Natural killer cell (primary cell): ENCODE results near the gene AOAH. TPM values are rescaled to one million over a fixed set of nuclear protein-coding genes. Genes with fewer than 3 reads are reported as not detected.
A peak's percentile ranks its signal among the peaks of the same experiment; 100 is the strongest.

ENCODE experiments used
- ATAC-seq, 3 donors: fragments of 150-1000 bp in 2 of 3; fragments of 200-7000 bp in 1 of 3; cut with Tn5 transposase; 1 replicate in 1 of 3; 2 replicates in 2 of 3; pipeline ENCODE4 v1.10.0; 2021; ENCODE audit warnings: mild to moderate bottlenecking in 2 of 3, moderate library complexity in 2 of 3
- DNase-seq, 2 donors: peaks; one replicate each; pipeline versions ENCODE4 v3.0.0 to v3.0.0-alpha.2; 2013 to 2021; ENCODE audit warnings: mixed read lengths in 1 of 2
- H3K27ac ChIP-seq: one replicate; pipeline ENCODE4 v1.5.1; 2013; ENCODE audit warnings: mild to moderate bottlenecking, low read length
- H3K27me3 ChIP-seq: one replicate; pipeline ENCODE4 v1.6.1; 2013; ENCODE audit warnings: low read length; ENCODE audit not compliant: control insufficient read depth, insufficient read depth
- H3K36me3 ChIP-seq: one replicate; pipeline ENCODE4 v1.6.1; 2013; ENCODE audit warnings: low read length; ENCODE audit not compliant: control insufficient read depth, insufficient read depth
- H3K4me1 ChIP-seq: one replicate; pipeline ENCODE4 v1.6.1; 2013; ENCODE audit warnings: low read length; ENCODE audit not compliant: control insufficient read depth, insufficient read depth
- H3K4me3 ChIP-seq: one replicate; pipeline ENCODE4 v1.5.1; 2013; ENCODE audit warnings: low read length
- H3K9me3 ChIP-seq: one replicate; pipeline ENCODE4 v1.6.1; 2013; ENCODE audit warnings: low read length; ENCODE audit not compliant: control insufficient read depth, insufficient read depth
- H3K27ac Mint-ChIP-seq, 2 donors: one replicate each; pipeline ENCODE4 v1.8.0; 2022; ENCODE audit warnings: mild to moderate bottlenecking in 2 of 2, mixed read lengths in 2 of 2, moderate library complexity in 1 of 2
- H3K27me3 Mint-ChIP-seq, 2 donors: one replicate each; pipeline ENCODE4 v1.8.0; 2022; ENCODE audit warnings: low read depth in 2 of 2, mixed read lengths in 2 of 2
- H3K36me3 Mint-ChIP-seq: one replicate; pipeline ENCODE4 v1.8.0; 2022; ENCODE audit warnings: mixed read lengths
- H3K4me1 Mint-ChIP-seq, 2 donors: one replicate each; pipeline ENCODE4 v1.8.0; 2022; ENCODE audit warnings: mixed read lengths in 2 of 2
- H3K4me3 Mint-ChIP-seq: one replicate; pipeline ENCODE4 v1.8.0; 2022; ENCODE audit warnings: mild to moderate bottlenecking, moderate library complexity, mixed read lengths
- H3K9me3 Mint-ChIP-seq, 2 donors: one replicate each; pipeline ENCODE4 v1.8.0; 2022; ENCODE audit warnings: mixed read lengths in 2 of 2
- CTCF ChIP-seq: fragments of 200-600 bp; IDR thresholded peaks from one replicate; pipeline ENCODE4 v1.8.0; 2022; ENCODE audit warnings: antibody characterized with exemption
- WGBS: methylation state at CpG from one replicate; pipeline ENCODE4 v1.1.7; 2013; ENCODE audit warnings: missing lambda C conversion rate; ENCODE audit not compliant: insufficient coverage; 5-methylcytosine and 5-hydroxymethylcytosine counted together
- intact Hi-C: fragments of 100-400 bp; cut with micrococcal nuclease; formaldehyde crosslinking; loops from one replicate; pipeline ENCODE4 v1.14.2; 2022
- total RNA-seq, 4 donors: library from RNA; stranded (reverse); fragments of 120-200 nt in 1 of 4; gene quantifications; one replicate each; pipeline versions ENCODE4 v1.2.3 to v1.2.4, GENCODE V29; 2013 to 2022

AOAH gene
- total RNA-seq, 3 donors from 2014 or later (not counting 1 experiment from before 2014, with no cell fraction given): 263 to 403 (median 312) TPM

GRCh38 chr7:36734731-36735130, 10.4 kb upstream of the AOAH start:
- Mint-ChIP-seq H3K9me3 (no peaks in the 10 kb centered on the region), H3K27me3 (no peaks in the 10 kb centered on the region), H3K27ac (peak overlapping the region in 1 of 2 donors; percentile 87), H3K4me1 (peaks cover 45 to 52% of the 10 kb centered on the region in 2 donors), H3K4me3 (no peak overlapping the region), H3K36me3 (peaks cover 11% of the 10 kb centered on the region)
- peaks cover 15% of the 10 kb centered on the region for H3K4me1 ChIP-seq
- no peaks in the 10 kb centered on the region for H3K9me3 ChIP-seq
- DNase-seq (no peak), ATAC-seq (peak in 1 of 3 donors; percentile 42)
- no peak overlapping the region for H3K4me3 ChIP-seq
- intact Hi-C loops: no loop called here
- TF ChIP-seq CTCF: no peak
- no peaks in the 10 kb centered on the region for H3K27me3 ChIP-seq
- H3K36me3 ChIP-seq: no peaks in the 10 kb centered on the region
- 100% methylated on average over 1 of the region's 3 CpGs for WGBS
- no peak overlapping the region for H3K27ac ChIP-seq

GRCh38 chr7:36733411-36733810, 9.1 kb upstream of the AOAH start:
- DNase-seq: no peak
- Mint-ChIP-seq H3K4me3 (no peak overlapping the region), H3K27ac (no peak overlapping the region), H3K27me3 (no peaks in the 10 kb centered on the region), H3K9me3 (no peaks in the 10 kb centered on the region), H3K36me3 (peaks cover 11% of the 10 kb centered on the region), H3K4me1 (peaks cover 45 to 47% of the 10 kb centered on the region in 2 donors)
- Histone ChIP-seq H3K27me3 (no peaks in the 10 kb centered on the region), H3K27ac (no peak overlapping the region), H3K4me1 (peaks cover 15% of the 10 kb centered on the region), H3K9me3 (no peaks in the 10 kb centered on the region), H3K4me3 (no peak overlapping the region), H3K36me3 (no peaks in the 10 kb centered on the region)
- no peak for ATAC-seq
- intact Hi-C loops: no loop called here
- no peak for TF ChIP-seq CTCF
- 95% methylated on average over 3 of the region's 3 CpGs for WGBS

- peaks cover 15% of the 10 kb centered on the region for H3K4me1 ChIP-seq
Measured at GRCh38 chr7:36732806-36733205, 8.5 kb upstream of the AOAH start.

More at GRCh38 chr7:36732806-36733205, 8.5 kb upstream of the AOAH start:
- no peak for TF ChIP-seq CTCF
- Mint-ChIP-seq H3K4me1 (peaks cover 46 to 48% of the 10 kb centered on the region in 2 donors), H3K4me3 (no peak overlapping the region), H3K27ac (no peak overlapping the region), H3K36me3 (peaks cover 11% of the 10 kb centered on the region), H3K9me3 (no peaks in the 10 kb centered on the region), H3K27me3 (no peaks in the 10 kb centered on the region)
- no peak for ATAC-seq
- 94% methylated on average over 1 of the region's 1 CpG for WGBS
- H3K27ac ChIP-seq: no peak overlapping the region
- no peak for DNase-seq
- H3K36me3 ChIP-seq: no peaks in the 10 kb centered on the region
- H3K27me3 ChIP-seq: no peaks in the 10 kb centered on the region
- H3K9me3 ChIP-seq: no peaks in the 10 kb centered on the region
- no peak overlapping the region for H3K4me3 ChIP-seq
- intact Hi-C loops: no loop called here
